ENCODE results near the gene STK24.

- no peak for TF ChIP-seq RCOR1 (conservative IDR thresholded peaks at IDR 0.05; ENCODE audit: low read depth, low read length)
- TF ChIP-seq RAD21 (IDR thresholded peaks at IDR 0.05; ENCODE audit: insufficient read depth, low read depth, low read length), result no peak
- TF ChIP-seq RAD51 (IDR thresholded peaks at IDR 0.05), result no peak
- TF ChIP-seq CTCF (IDR thresholded peaks at IDR 0.05 in 2 of 3, conservative IDR thresholded peaks at IDR 0.05 in 1 of 3; ENCODE audit: control insufficient read depth in 2 of 3, extremely low read depth in 1 of 3, insufficient read depth in 1 of 3, low read depth in 3 of 3, low read length in 3 of 3), result no peak
- no peak for TF ChIP-seq HDGF (IDR thresholded peaks at IDR 0.05)
- TF ChIP-seq CEBPB (IDR thresholded peaks at IDR 0.05; ENCODE audit: borderline replicate concordance in 1 of 2, low read depth in 2 of 2, low read length in 2 of 2), result no peak
These were observed 33.4 kb downstream of the STK24 start for GRCh38 chr13:98543378-98544103.
